ENCODE data around the gene FMNL2. TPM values are rescaled to one million over a fixed set of nuclear protein-coding genes. Genes with fewer than 3 reads are reported as not detected.

FMNL2 gene
- total RNA-seq, 1 donor from 2014 or later, result 108 TPM

- H3K9me3 Mint-ChIP-seq (ENCODE audit: low read depth), result peaks cover 12% of the 10 kb centered on the region
- peaks cover 6% of the 10 kb centered on the region for H3K36me3 Mint-ChIP-seq (ENCODE audit: insufficient read depth)
- no peak overlapping the region for H3K4me3 Mint-ChIP-seq (ENCODE audit: low read depth)
- no peak for DNase-seq (ENCODE audit: low spot score, unreplicated experiment)
- no peak overlapping the region for H3K27ac Mint-ChIP-seq
- no peak for TF ChIP-seq CTCF (IDR thresholded peaks at IDR 0.05; ENCODE audit: unreplicated experiment)
- no peaks in the 10 kb centered on the region for H3K27me3 Mint-ChIP-seq
- peaks cover 24% of the 10 kb centered on the region for H3K4me1 Mint-ChIP-seq (ENCODE audit: low read depth)
Measured at GRCh38 chr2:152492131-152492530, 157.2 kb downstream of the FMNL2 start.

GRCh38 chr2:152492911-152493310, 157.9 kb downstream of the FMNL2 start:
- TF ChIP-seq CTCF (IDR thresholded peaks at IDR 0.05; ENCODE audit: unreplicated experiment), result no peak
- H3K4me3 Mint-ChIP-seq (ENCODE audit: low read depth), result no peak overlapping the region
- no peak for DNase-seq (ENCODE audit: low spot score, unreplicated experiment)
- no peaks in the 10 kb centered on the region for H3K27me3 Mint-ChIP-seq
- peaks cover 16% of the 10 kb centered on the region for H3K9me3 Mint-ChIP-seq (ENCODE audit: low read depth)
- peaks cover 12% of the 10 kb centered on the region for H3K36me3 Mint-ChIP-seq (ENCODE audit: insufficient read depth)
- H3K27ac Mint-ChIP-seq, result no peak overlapping the region
- peaks cover 24% of the 10 kb centered on the region for H3K4me1 Mint-ChIP-seq (ENCODE audit: low read depth)

- H3K4me3 Mint-ChIP-seq (ENCODE audit: low read depth), result no peak overlapping the region
- H3K36me3 Mint-ChIP-seq (ENCODE audit: insufficient read depth), result peaks cover 13% of the 10 kb centered on the region
- DNase-seq (ENCODE audit: low spot score, unreplicated experiment), result no peak
- H3K9me3 Mint-ChIP-seq (ENCODE audit: low read depth), result peaks cover 16% of the 10 kb centered on the region
- H3K27me3 Mint-ChIP-seq, result no peaks in the 10 kb centered on the region
- peaks cover 25% of the 10 kb centered on the region for H3K4me1 Mint-ChIP-seq (ENCODE audit: low read depth)
- no peak for TF ChIP-seq CTCF (IDR thresholded peaks at IDR 0.05; ENCODE audit: unreplicated experiment)
- H3K27ac Mint-ChIP-seq, result no peak overlapping the region
Measured at GRCh38 chr2:152493417-152493816, 158.4 kb downstream of the FMNL2 start.

- H3K4me1 Mint-ChIP-seq (ENCODE audit: low read depth), result peaks cover 31% of the 10 kb centered on the region
- H3K9me3 Mint-ChIP-seq (ENCODE audit: low read depth), result peaks cover 16% of the 10 kb centered on the region
- H3K27me3 Mint-ChIP-seq, result no peaks in the 10 kb centered on the region
- DNase-seq (ENCODE audit: low spot score, unreplicated experiment), result no peak
- no peak for TF ChIP-seq CTCF (IDR thresholded peaks at IDR 0.05; ENCODE audit: unreplicated experiment)
- no peak overlapping the region for H3K4me3 Mint-ChIP-seq (ENCODE audit: low read depth)
- H3K36me3 Mint-ChIP-seq (ENCODE audit: insufficient read depth), result peaks cover 13% of the 10 kb centered on the region
- H3K27ac Mint-ChIP-seq, result no peak overlapping the region
Measured at GRCh38 chr2:152493945-152494528, 159.1 kb downstream of the FMNL2 start.

- Mint-ChIP-seq H3K9me3 (ENCODE audit: low read depth) (peaks cover 16% of the 10 kb centered on the region), H3K4me1 (ENCODE audit: low read depth) (peaks cover 22% of the 10 kb centered on the region), H3K27me3 (no peaks in the 10 kb centered on the region), H3K27ac (no peak overlapping the region), H3K36me3 (ENCODE audit: insufficient read depth) (peaks cover 13% of the 10 kb centered on the region), H3K4me3 (ENCODE audit: low read depth) (no peak overlapping the region)
- no peak for DNase-seq (ENCODE audit: low spot score, unreplicated experiment)
- no peak for TF ChIP-seq CTCF (IDR thresholded peaks at IDR 0.05; ENCODE audit: unreplicated experiment)
Measured at GRCh38 chr2:152496371-152496770, 161.4 kb downstream of the FMNL2 start.
